K562 (cell line): ENCODE measurements around the gene ZBTB22. TPM values are rescaled to one million over a fixed set of nuclear protein-coding genes. Genes with fewer than 3 reads are reported as not detected.

Source experiments
- CREBBP ChIP-seq: IDR thresholded peaks from one replicate; pipeline ENCODE4 v1.6.1; 2012; ENCODE audit warnings: low read depth, mild to moderate bottlenecking, control low read depth, inconsistent platforms, low read length
- ELF1 ChIP-seq: fragments of 200-800 bp; sonication (Bioruptor generic); IDR thresholded peaks from 2 replicates; pipeline ENCODE4 v1.6.1; 2016; ENCODE audit warnings: missing genetic modification characterization, missing compliant biosample characterization
- ILF3 ChIP-seq: fragments of 450-650 bp; IDR thresholded peaks from 2 replicates; pipeline ENCODE4 v1.6.1; 2018; ENCODE audit warnings: antibody characterized with exemption, mild to moderate bottlenecking, moderate library complexity, borderline replicate concordance
- RCOR1 ChIP-seq, 2 experiments: IDR thresholded peaks; 2 replicates each; pipeline ENCODE4 v1.6.1; 2012; ENCODE audit warnings: low read depth in 2 of 2, low read length in 2 of 2, borderline replicate concordance in 1 of 2, improper control_type of control experiment in 1 of 2
- SLC30A9 ChIP-seq: fragments of 250-450 bp; sonication (Bioruptor Pico); IDR thresholded peaks from 2 replicates; pipeline ENCODE4 v1.8.0; 2022; ENCODE audit warnings: mild to moderate bottlenecking, moderate library complexity
- YBX1 ChIP-seq: fragments of 450-650 bp; IDR thresholded peaks from 2 replicates; pipeline ENCODE4 v1.7.1; 2016; ENCODE audit warnings: mild to moderate bottlenecking
- ZNF175 ChIP-seq: fragments of 200-800 bp; sonication (Bioruptor generic); IDR thresholded peaks from 2 replicates; pipeline ENCODE4 v1.6.1; 2016; ENCODE audit warnings: low read depth, mild to moderate bottlenecking, missing genetic modification characterization, missing compliant biosample characterization
- ZNF444 ChIP-seq: fragments of 250-450 bp; sonication (Bioruptor Pico); IDR thresholded peaks from 2 replicates; pipeline ENCODE4 v1.4.0; 2020; ENCODE audit warnings: mild to moderate bottlenecking, moderate library complexity
- ZNF551 ChIP-seq: fragments of 250-450 bp; sonication (Bioruptor Pico); IDR thresholded peaks from 2 replicates; pipeline ENCODE4 v1.5.0; 2021; ENCODE audit warnings: mild to moderate bottlenecking, moderate library complexity
- polyA plus RNA-seq, 8 experiments: library from polyadenylated mRNA; depleted of rRNA in 4 of 8; stranded (reverse) in 5 of 8; unstranded in 3 of 8; fragments of >200 nt; fragmentation: Nextera tagmentation in 2 of 8; fragmentation: Illumina TruSeq in 1 of 8; extraction: Ambion mirVana in 2 of 8; extraction: Trizol in 1 of 8; gene quantifications; 2 replicates each; pipeline versions ENCODE4 v1.2.1 to v1.2.3, GENCODE V29; 2011 to 2014; ENCODE audit warnings: inconsistent platforms in 1 of 8, missing spikeins in 1 of 8
- total RNA-seq, 7 experiments: library from RNA; depleted of rRNA in 6 of 7; stranded (reverse); fragments of >200 nt in 6 of 7; fragmentation: Illumina TruSeq in 2 of 7; extraction: Trizol in 2 of 7; gene quantifications; 2 replicates each; pipeline versions ENCODE4 v1.2.1 to v1.2.3, GENCODE V29; 2011 to 2021; ENCODE audit warnings: low replicate concordance in 1 of 7
- TF ChIP-seq, protein P1 (sequence below): IDR thresholded peaks from 3 replicates; pipeline ENCODE4 v1.6.1; 2011; ENCODE audit warnings: borderline replicate concordance, mild to moderate bottlenecking; ENCODE audit not compliant: insufficient read length, insufficient read depth
- TF ChIP-seq, protein P2 (sequence below): sonication (generic); formaldehyde crosslinking; IDR thresholded peaks from 2 replicates; pipeline ENCODE4 v1.8.1; 2023; ENCODE audit warnings: mild to moderate bottlenecking, missing genetic modification reagents
- TF ChIP-seq, protein P3 (sequence below): fragments of 450-650 bp; IDR thresholded peaks from 2 replicates; pipeline ENCODE4 v1.6.1; 2016; ENCODE audit warnings: low read depth

Gene ZBTB22
- total and polyA plus RNA-seq, 9 of the 15 experiments (the other 6 are each of a cell fraction or from before 2014, with no cell fraction given), result 0.21 to 11.9 (median 7.1) TPM

DNA sequence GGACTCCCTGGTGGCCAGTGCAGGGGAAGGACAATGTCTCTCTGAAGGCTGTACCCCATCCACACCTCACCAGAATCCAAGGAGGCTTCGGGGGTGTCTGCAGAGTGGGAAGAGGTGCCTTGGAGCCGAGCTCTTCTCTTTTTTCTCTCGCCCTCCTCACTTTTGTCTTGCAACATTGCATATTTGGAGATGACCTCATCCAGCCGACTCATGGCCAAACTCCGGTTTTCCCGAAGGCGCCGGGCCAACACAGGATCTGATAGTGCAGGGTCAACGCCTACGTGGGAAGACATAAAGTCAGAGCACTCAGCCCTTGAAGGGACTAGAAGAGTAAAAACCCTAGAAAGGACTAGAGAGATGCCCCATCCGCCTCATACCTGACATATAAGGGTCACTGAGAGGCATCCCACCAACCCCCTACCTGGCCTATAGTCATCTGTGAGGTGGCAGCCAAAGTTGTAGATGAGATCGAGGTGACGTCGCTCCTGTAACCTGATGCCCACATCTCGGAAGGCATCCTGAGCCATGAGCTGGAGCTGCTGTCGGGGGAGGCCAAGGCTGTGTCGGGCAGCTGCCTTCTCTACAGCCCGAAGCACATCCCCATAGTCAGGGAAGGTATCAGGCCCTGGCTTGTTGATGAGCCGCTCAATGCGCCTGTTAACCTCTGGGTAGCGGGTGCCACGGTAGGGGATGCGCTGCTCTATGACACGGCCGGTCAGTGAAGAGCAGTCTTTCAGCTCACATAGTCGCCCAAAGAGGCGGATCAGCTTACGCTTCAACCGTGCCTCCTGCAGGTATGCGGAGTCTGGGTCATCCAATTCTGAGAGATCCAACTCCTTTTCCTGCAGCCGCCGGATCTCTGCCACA is 3.0 kb upstream of the ZBTB22 start (continued):
- TF ChIP-seq, protein P1, sequence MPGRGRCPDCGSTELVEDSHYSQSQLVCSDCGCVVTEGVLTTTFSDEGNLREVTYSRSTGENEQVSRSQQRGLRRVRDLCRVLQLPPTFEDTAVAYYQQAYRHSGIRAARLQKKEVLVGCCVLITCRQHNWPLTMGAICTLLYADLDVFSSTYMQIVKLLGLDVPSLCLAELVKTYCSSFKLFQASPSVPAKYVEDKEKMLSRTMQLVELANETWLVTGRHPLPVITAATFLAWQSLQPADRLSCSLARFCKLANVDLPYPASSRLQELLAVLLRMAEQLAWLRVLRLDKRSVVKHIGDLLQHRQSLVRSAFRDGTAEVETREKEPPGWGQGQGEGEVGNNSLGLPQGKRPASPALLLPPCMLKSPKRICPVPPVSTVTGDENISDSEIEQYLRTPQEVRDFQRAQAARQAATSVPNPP, result no peak
- TF ChIP-seq, protein P2, sequence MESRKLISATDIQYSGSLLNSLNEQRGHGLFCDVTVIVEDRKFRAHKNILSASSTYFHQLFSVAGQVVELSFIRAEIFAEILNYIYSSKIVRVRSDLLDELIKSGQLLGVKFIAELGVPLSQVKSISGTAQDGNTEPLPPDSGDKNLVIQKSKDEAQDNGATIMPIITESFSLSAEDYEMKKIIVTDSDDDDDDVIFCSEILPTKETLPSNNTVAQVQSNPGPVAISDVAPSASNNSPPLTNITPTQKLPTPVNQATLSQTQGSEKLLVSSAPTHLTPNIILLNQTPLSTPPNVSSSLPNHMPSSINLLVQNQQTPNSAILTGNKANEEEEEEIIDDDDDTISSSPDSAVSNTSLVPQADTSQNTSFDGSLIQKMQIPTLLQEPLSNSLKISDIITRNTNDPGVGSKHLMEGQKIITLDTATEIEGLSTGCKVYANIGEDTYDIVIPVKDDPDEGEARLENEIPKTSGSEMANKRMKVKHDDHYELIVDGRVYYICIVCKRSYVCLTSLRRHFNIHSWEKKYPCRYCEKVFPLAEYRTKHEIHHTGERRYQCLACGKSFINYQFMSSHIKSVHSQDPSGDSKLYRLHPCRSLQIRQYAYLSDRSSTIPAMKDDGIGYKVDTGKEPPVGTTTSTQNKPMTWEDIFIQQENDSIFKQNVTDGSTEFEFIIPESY, result peak; percentile 100
- TF ChIP-seq ZNF551 (CRISPR knock-in tag) (no peak), RCOR1 (IDR thresholded peaks at IDR 0.05; ENCODE audit: borderline replicate concordance in 1 of 2, low read depth in 2 of 2, low read length in 2 of 2) (0 out of 4 replicates have a peak, but pooled peaks of 1 of the 2 experiments have one; percentile 26), ZNF444 (no peak), ELF1 (tag) (no peak), YBX1 (no peak), ILF3 (no peak), SLC30A9 (no peak), CREBBP (no peak), ZNF175 (CRISPR knock-in tag) (no peak)
- TF ChIP-seq, protein P3, sequence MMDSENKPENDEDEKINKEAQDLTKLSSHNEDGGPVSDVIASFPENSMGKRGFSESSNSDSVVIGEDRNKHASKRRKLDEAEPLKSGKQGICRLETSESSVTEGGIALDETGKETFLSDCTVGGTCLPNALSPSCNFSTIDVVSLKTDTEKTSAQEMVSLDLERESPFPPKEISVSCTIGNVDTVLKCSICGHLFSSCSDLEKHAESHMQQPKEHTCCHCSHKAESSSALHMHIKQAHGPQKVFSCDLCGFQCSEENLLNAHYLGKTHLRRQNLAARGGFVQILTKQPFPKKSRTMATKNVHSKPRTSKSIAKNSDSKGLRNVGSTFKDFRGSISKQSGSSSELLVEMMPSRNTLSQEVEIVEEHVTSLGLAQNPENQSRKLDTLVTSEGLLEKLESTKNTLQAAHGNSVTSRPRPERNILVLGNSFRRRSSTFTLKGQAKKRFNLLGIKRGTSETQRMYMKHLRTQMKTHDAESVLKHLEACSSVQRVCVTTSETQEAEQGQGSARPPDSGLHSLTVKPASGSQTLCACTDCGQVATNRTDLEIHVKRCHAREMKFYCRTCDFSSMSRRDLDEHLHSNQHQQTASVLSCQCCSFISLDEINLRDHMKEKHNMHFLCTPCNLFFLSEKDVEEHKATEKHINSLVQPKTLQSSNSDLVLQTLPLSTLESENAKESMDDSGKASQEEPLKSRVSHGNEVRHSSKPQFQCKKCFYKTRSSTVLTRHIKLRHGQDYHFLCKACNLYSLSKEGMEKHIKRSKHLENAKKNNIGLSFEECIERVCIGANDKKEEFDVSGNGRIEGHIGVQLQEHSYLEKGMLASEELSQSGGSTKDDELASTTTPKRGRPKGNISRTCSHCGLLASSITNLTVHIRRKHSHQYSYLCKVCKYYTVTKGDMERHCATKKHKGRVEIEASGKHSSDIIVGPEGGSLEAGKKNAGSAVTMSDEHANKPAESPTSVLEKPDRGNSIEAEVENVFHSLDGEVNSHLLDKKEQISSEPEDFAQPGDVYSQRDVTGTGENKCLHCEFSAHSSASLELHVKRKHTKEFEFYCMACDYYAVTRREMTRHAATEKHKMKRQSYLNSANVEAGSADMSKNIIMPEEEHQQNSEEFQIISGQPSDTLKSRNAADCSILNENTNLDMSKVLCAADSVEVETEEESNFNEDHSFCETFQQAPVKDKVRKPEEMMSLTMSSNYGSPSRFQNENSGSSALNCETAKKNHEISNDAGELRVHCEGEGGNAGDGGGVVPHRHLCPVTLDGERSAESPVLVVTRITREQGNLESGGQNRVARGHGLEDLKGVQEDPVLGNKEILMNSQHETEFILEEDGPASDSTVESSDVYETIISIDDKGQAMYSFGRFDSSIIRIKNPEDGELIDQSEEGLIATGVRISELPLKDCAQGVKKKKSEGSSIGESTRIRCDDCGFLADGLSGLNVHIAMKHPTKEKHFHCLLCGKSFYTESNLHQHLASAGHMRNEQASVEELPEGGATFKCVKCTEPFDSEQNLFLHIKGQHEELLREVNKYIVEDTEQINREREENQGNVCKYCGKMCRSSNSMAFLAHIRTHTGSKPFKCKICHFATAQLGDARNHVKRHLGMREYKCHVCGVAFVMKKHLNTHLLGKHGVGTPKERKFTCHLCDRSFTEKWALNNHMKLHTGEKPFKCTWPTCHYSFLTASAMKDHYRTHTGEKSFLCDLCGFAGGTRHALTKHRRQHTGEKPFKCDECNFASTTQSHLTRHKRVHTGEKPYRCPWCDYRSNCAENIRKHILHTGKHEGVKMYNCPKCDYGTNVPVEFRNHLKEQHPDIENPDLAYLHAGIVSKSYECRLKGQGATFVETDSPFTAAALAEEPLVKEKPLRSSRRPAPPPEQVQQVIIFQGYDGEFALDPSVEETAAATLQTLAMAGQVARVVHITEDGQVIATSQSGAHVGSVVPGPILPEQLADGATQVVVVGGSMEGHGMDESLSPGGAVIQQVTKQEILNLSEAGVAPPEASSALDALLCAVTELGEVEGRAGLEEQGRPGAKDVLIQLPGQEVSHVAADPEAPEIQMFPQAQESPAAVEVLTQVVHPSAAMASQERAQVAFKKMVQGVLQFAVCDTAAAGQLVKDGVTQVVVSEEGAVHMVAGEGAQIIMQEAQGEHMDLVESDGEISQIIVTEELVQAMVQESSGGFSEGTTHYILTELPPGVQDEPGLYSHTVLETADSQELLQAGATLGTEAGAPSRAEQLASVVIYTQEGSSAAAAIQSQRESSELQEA, result no peak
